Mucosa of stomach (tissue), 1 donor: Measurements from ENCODE around the gene PIGU.
"Not testable (repeated sequence)": the region's sequence is repeated elsewhere in the genome, so short reads cannot be mapped to it uniquely, and the experiment has no call there.

Experiments
- H3K27me3 ChIP-seq: one replicate; pipeline ENCODE4 v1.7.0; 2013; ENCODE audit warnings: mild to moderate bottlenecking, low read length; ENCODE audit not compliant: control insufficient read depth, insufficient read depth
- H3K36me3 ChIP-seq: one replicate; pipeline ENCODE4 v1.7.0; 2013; ENCODE audit warnings: low read length; ENCODE audit not compliant: control insufficient read depth, insufficient read depth
- H3K4me1 ChIP-seq: one replicate; pipeline ENCODE4 v1.7.0; 2013; ENCODE audit warnings: mild to moderate bottlenecking, low read length; ENCODE audit not compliant: control insufficient read depth, insufficient read depth
- H3K4me3 ChIP-seq: one replicate; pipeline ENCODE4 v1.7.0; 2013; ENCODE audit warnings: low read length
- H3K9ac ChIP-seq: one replicate; pipeline ENCODE4 v1.7.0; 2013; ENCODE audit warnings: mild to moderate bottlenecking, low read length, moderate library complexity
- H3K9me3 ChIP-seq: one replicate; pipeline ENCODE4 v1.7.0; 2013; ENCODE audit warnings: mild to moderate bottlenecking, low read length, moderate library complexity; ENCODE audit not compliant: control insufficient read depth
- donor health status: Pancreatic carcinoma.

PIGU gene

GRCh38 chr20:34514897-34515483 lies 161.9 kb downstream of the PIGU start:
- H3K4me1 ChIP-seq = peaks cover 17% of the 10 kb centered on the region
- no peaks in the 10 kb centered on the region for H3K9me3 ChIP-seq
- H3K27me3 ChIP-seq = no peaks in the 10 kb centered on the region
- peak overlapping the region; percentile 95 for H3K4me3 ChIP-seq
- peak overlapping the region; percentile 93 for H3K9ac ChIP-seq
- no peaks in the 10 kb centered on the region for H3K36me3 ChIP-seq

- not testable (repeated sequence) for H3K9ac ChIP-seq, H3K27me3 ChIP-seq, H3K4me3 ChIP-seq, H3K9me3 ChIP-seq, H3K36me3 ChIP-seq
- H3K4me1 ChIP-seq = peaks cover 17% of the 10 kb centered on the region
Observed at GRCh38 chr20:34514034-34514433, 162.9 kb downstream of the PIGU start.

DNA sequence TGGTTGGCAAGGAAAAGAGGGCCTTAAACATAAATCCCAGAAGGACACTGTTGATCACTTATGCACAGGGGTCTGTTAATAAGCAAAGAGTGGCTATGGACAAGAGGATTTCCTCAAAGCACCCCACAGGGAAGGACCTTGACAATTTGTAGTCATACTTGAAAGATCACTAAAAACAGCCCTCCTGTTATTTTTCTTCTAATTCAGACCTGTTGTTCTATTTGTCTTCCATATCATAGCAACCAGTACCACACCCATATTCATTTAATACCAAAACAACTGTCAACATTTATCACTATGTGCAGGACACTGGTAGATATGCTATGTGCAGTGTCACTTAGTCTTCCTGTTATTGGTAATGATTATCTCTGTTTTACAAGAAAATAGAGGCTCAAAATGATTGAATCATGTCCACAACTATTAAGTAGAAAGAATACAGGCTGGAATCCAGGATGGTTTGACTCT lies 163.9 kb downstream of the PIGU start:
- H3K4me1 ChIP-seq = peaks cover 17% of the 10 kb centered on the region
- H3K36me3 ChIP-seq = no peaks in the 10 kb centered on the region
- no peak overlapping the region for H3K9ac ChIP-seq
- no peaks in the 10 kb centered on the region for H3K9me3 ChIP-seq
- H3K27me3 ChIP-seq = no peaks in the 10 kb centered on the region
- no peak overlapping the region for H3K4me3 ChIP-seq

GRCh38 chr20:34512266-34512954 lies 164.5 kb downstream of the PIGU start:
- Histone ChIP-seq H3K4me1 (peaks cover 17% of the 10 kb centered on the region), H3K9me3 (no peaks in the 10 kb centered on the region), H3K4me3 (no peak overlapping the region), H3K9ac (no peak overlapping the region), H3K27me3 (no peaks in the 10 kb centered on the region), H3K36me3 (no peaks in the 10 kb centered on the region)

DNA sequence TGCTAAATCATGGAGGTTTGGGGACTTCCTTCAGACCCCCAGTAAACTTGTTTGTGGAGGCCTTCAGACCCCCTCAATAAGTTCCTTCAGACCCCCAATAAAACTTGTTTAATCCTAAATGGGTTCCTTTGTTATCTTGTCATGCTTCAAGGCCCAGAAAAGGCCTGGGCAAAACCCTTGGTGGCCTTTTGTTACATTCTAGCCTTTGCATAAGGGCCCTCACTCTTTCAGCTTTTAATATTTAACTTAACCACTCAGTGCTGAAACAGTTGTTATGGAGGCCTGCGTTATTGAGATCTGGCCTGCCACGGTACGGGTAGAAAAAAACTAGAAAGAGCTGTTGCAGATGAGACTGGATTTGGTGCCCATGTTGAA lies 165.0 kb downstream of the PIGU start:
- H3K36me3 ChIP-seq = no peaks in the 10 kb centered on the region
- H3K9ac ChIP-seq = no peak overlapping the region
- peaks cover 17% of the 10 kb centered on the region for H3K4me1 ChIP-seq
- no peaks in the 10 kb centered on the region for H3K9me3 ChIP-seq
- no peak overlapping the region for H3K4me3 ChIP-seq
- H3K27me3 ChIP-seq = no peaks in the 10 kb centered on the region

- H3K4me1 ChIP-seq = peaks cover 17% of the 10 kb centered on the region
- no peaks in the 10 kb centered on the region for H3K36me3 ChIP-seq
- H3K9me3 ChIP-seq = no peaks in the 10 kb centered on the region
Observed at GRCh38 chr20:34510575-34510974, 166.3 kb downstream of the PIGU start.

More at GRCh38 chr20:34510575-34510974, 166.3 kb downstream of the PIGU start:
- Histone ChIP-seq H3K9ac (no peak overlapping the region), H3K27me3 (no peaks in the 10 kb centered on the region), H3K4me3 (no peak overlapping the region)
